Activated CD4-positive, alpha-beta memory T cell treated with anti-CD3 and anti-CD28 coated beads for 36 hours (primary cell): Measurements from ENCODE around the gene CADPS. TPM values are rescaled to one million over a fixed set of nuclear protein-coding genes. Genes with fewer than 3 reads are reported as not detected.

Experiments used
- CTCF ChIA-PET: fragments of 350-600 bp; sonication (Branson Sonifier 250); formaldehyde crosslinking; loops from one replicate; lab custom pipeline; 2021; ENCODE audit warnings: antibody characterized with exemption, inconsistent platforms; lab: Charles Lee
- POLR2A ChIA-PET: fragments of 350-600 bp; sonication (Branson Sonifier 250); formaldehyde crosslinking; loops from one replicate; lab custom pipeline; 2021; ENCODE audit warnings: antibody characterized with exemption; lab: Charles Lee
- DNase-seq: peaks from one replicate; pipeline ENCODE4 v3.0.0-alpha.2; 2020
- H3K27ac Mint-ChIP-seq: one replicate; pipeline ENCODE4 v1.8.0; 2021; ENCODE audit warnings: mixed read lengths
- H3K27me3 Mint-ChIP-seq: one replicate; pipeline ENCODE4 v1.8.0; 2021; ENCODE audit warnings: mixed read lengths
- H3K36me3 Mint-ChIP-seq: one replicate; pipeline ENCODE4 v1.8.0; 2021; ENCODE audit warnings: mixed read lengths
- H3K4me1 Mint-ChIP-seq: one replicate; pipeline ENCODE4 v1.8.0; 2021; ENCODE audit warnings: low read depth, mixed read lengths
- H3K4me3 Mint-ChIP-seq: one replicate; pipeline ENCODE4 v1.8.0; 2021; ENCODE audit warnings: mild to moderate bottlenecking, mixed read lengths
- H3K9me3 Mint-ChIP-seq: one replicate; pipeline ENCODE4 v1.8.0; 2021; ENCODE audit warnings: mixed read lengths
- intact Hi-C: fragments of 100-400 bp; cut with micrococcal nuclease; formaldehyde crosslinking; loops from one replicate; pipeline ENCODE4 v1.15.1; 2023
- total RNA-seq, 2 experiments: library from RNA; stranded (reverse); gene quantifications; one replicate each; pipeline ENCODE4 v1.2.3, GENCODE V29; 2021

CADPS gene
- total RNA-seq, 2 experiments from 2014 or later: not detected

- CTCF ChIA-PET: no interaction called here
- DNase-seq: no peak
- POLR2A ChIA-PET: no interaction called here
- Mint-ChIP-seq H3K27ac (no peak overlapping the region), H3K4me3 (no peak overlapping the region), H3K9me3 (no peaks in the 10 kb centered on the region), H3K36me3 (no peaks in the 10 kb centered on the region), H3K27me3 (peaks cover 2% of the 10 kb centered on the region), H3K4me1 (no peaks in the 10 kb centered on the region)
- intact Hi-C loops: no loop called here
Observed at GRCh38 chr3:62502315-62503300, 372.6 kb downstream of the CADPS start.

GRCh38 chr3:62501289-62501668, 373.9 kb downstream of the CADPS start:
- Mint-ChIP-seq H3K36me3 (no peaks in the 10 kb centered on the region), H3K4me3 (no peak overlapping the region), H3K27ac (no peak overlapping the region), H3K27me3 (peaks cover 2% of the 10 kb centered on the region), H3K9me3 (no peaks in the 10 kb centered on the region), H3K4me1 (no peaks in the 10 kb centered on the region)
- ChIA-PET CTCF (no interaction called here), POLR2A (no interaction called here)
- intact Hi-C loops: no loop called here
- no peak for DNase-seq

GRCh38 chr3:62500556-62501288, 374.5 kb downstream of the CADPS start:
- DNase-seq: no peak
- no peak overlapping the region for H3K4me3 Mint-ChIP-seq
- ChIA-PET CTCF (no interaction called here), POLR2A (no interaction called here)
- no peak overlapping the region for H3K27ac Mint-ChIP-seq
- intact Hi-C loops: no loop called here
- peaks cover 2% of the 10 kb centered on the region for H3K27me3 Mint-ChIP-seq
- H3K4me1 Mint-ChIP-seq: no peaks in the 10 kb centered on the region
- H3K36me3 Mint-ChIP-seq: no peaks in the 10 kb centered on the region
- no peaks in the 10 kb centered on the region for H3K9me3 Mint-ChIP-seq

GRCh38 chr3:62497156-62497555, 378.1 kb downstream of the CADPS start:
- no peak overlapping the region for H3K4me3 Mint-ChIP-seq
- H3K27me3 Mint-ChIP-seq: peaks cover 2% of the 10 kb centered on the region
- H3K36me3 Mint-ChIP-seq: no peaks in the 10 kb centered on the region
- no peaks in the 10 kb centered on the region for H3K4me1 Mint-ChIP-seq
- H3K9me3 Mint-ChIP-seq: no peaks in the 10 kb centered on the region
- POLR2A ChIA-PET: no interaction called here
- no peak overlapping the region for H3K27ac Mint-ChIP-seq
- no peak for DNase-seq
- CTCF ChIA-PET: no interaction called here
- intact Hi-C loops: no loop called here

- intact Hi-C loops: no loop called here
- Mint-ChIP-seq H3K27ac (no peak overlapping the region), H3K36me3 (no peaks in the 10 kb centered on the region), H3K27me3 (peaks cover 2% of the 10 kb centered on the region), H3K9me3 (no peaks in the 10 kb centered on the region), H3K4me1 (no peaks in the 10 kb centered on the region), H3K4me3 (no peak overlapping the region)
- DNase-seq: no peak
- ChIA-PET CTCF (no interaction called here), POLR2A (no interaction called here)
Observed at GRCh38 chr3:62496503-62496902, 378.7 kb downstream of the CADPS start.

GRCh38 chr3:62493109-62493801, 382.0 kb downstream of the CADPS start:
- intact Hi-C loops: no loop called here
- H3K4me1 Mint-ChIP-seq: no peaks in the 10 kb centered on the region
- ChIA-PET POLR2A (no interaction called here), CTCF (no interaction called here)
- no peak for DNase-seq
- no peak overlapping the region for H3K4me3 Mint-ChIP-seq
- no peak overlapping the region for H3K27ac Mint-ChIP-seq
- H3K36me3 Mint-ChIP-seq: no peaks in the 10 kb centered on the region
- no peaks in the 10 kb centered on the region for H3K27me3 Mint-ChIP-seq
- H3K9me3 Mint-ChIP-seq: no peaks in the 10 kb centered on the region

GRCh38 chr3:62482961-62483360, 392.3 kb downstream of the CADPS start:
- intact Hi-C loops: no loop called here
- no peaks in the 10 kb centered on the region for H3K36me3 Mint-ChIP-seq
- ChIA-PET POLR2A (no interaction called here), CTCF (no interaction called here)
- no peaks in the 10 kb centered on the region for H3K9me3 Mint-ChIP-seq
- no peaks in the 10 kb centered on the region for H3K4me1 Mint-ChIP-seq
- H3K27me3 Mint-ChIP-seq: peaks cover 6% of the 10 kb centered on the region
- DNase-seq: no peak
- H3K27ac Mint-ChIP-seq: no peak overlapping the region
- H3K4me3 Mint-ChIP-seq: no peak overlapping the region

- no peak for DNase-seq
- intact Hi-C loops: no loop called here
- POLR2A ChIA-PET: interaction anchor here (0.6 kb wide), 1 partner anchor 52 kb away, joined by 3 read pairs; no protein-coding TSS in a partner anchor
- H3K4me1 Mint-ChIP-seq: no peaks in the 10 kb centered on the region
- no peak overlapping the region for H3K4me3 Mint-ChIP-seq
- CTCF ChIA-PET: no interaction called here
- no peaks in the 10 kb centered on the region for H3K9me3 Mint-ChIP-seq
- H3K27ac Mint-ChIP-seq: no peak overlapping the region
- H3K27me3 Mint-ChIP-seq: peaks cover 8% of the 10 kb centered on the region
- H3K36me3 Mint-ChIP-seq: no peaks in the 10 kb centered on the region
Observed at GRCh38 chr3:62481962-62482361, 393.3 kb downstream of the CADPS start.

- intact Hi-C loops: no loop called here
- Mint-ChIP-seq H3K27me3 (peaks cover 4% of the 10 kb centered on the region), H3K4me1 (no peaks in the 10 kb centered on the region), H3K27ac (no peak overlapping the region), H3K4me3 (no peak overlapping the region), H3K36me3 (no peaks in the 10 kb centered on the region), H3K9me3 (no peaks in the 10 kb centered on the region)
- ChIA-PET CTCF (interaction anchor here (0.6 kb wide), 1 partner anchor 39 kb away, joined by 3 read pairs; no protein-coding TSS in a partner anchor), POLR2A (no interaction called here)
- no peak for DNase-seq
Observed at GRCh38 chr3:62480056-62480455, 395.2 kb downstream of the CADPS start.

- Mint-ChIP-seq H3K4me1 (no peaks in the 10 kb centered on the region), H3K27ac (no peak overlapping the region), H3K4me3 (no peak overlapping the region), H3K36me3 (no peaks in the 10 kb centered on the region), H3K27me3 (peaks cover 4% of the 10 kb centered on the region), H3K9me3 (no peaks in the 10 kb centered on the region)
- DNase-seq: no peak
- POLR2A ChIA-PET: no interaction called here
- intact Hi-C loops: no loop called here
- CTCF ChIA-PET: no interaction called here
Observed at GRCh38 chr3:62479326-62479725, 395.9 kb downstream of the CADPS start.

- no peak for DNase-seq
- CTCF ChIA-PET: no interaction called here
- no peaks in the 10 kb centered on the region for H3K9me3 Mint-ChIP-seq
- peaks cover 2% of the 10 kb centered on the region for H3K27me3 Mint-ChIP-seq
- intact Hi-C loops: no loop called here
- POLR2A ChIA-PET: no interaction called here
- no peaks in the 10 kb centered on the region for H3K4me1 Mint-ChIP-seq
- H3K4me3 Mint-ChIP-seq: no peak overlapping the region
- no peak overlapping the region for H3K27ac Mint-ChIP-seq
- H3K36me3 Mint-ChIP-seq: no peaks in the 10 kb centered on the region
Observed at GRCh38 chr3:62475306-62475705, 399.9 kb downstream of the CADPS start.
